Natural killer cell (primary cell): Measurements from ENCODE around the gene NFIB. TPM values are rescaled to one million over a fixed set of nuclear protein-coding genes. Genes with fewer than 3 reads are reported as not detected.

Source experiments
- ATAC-seq, 3 donors: fragments of 150-1000 bp in 2 of 3; fragments of 200-7000 bp in 1 of 3; cut with Tn5 transposase; 1 replicate in 1 of 3; 2 replicates in 2 of 3; pipeline ENCODE4 v1.10.0; 2021; ENCODE audit warnings: mild to moderate bottlenecking in 2 of 3, moderate library complexity in 2 of 3
- DNase-seq, 2 donors: peaks; one replicate each; pipeline versions ENCODE4 v3.0.0 to v3.0.0-alpha.2; 2013 to 2021; ENCODE audit warnings: mixed read lengths in 1 of 2
- H3K27ac ChIP-seq: one replicate; pipeline ENCODE4 v1.5.1; 2013; ENCODE audit warnings: mild to moderate bottlenecking, low read length
- H3K27me3 ChIP-seq: one replicate; pipeline ENCODE4 v1.6.1; 2013; ENCODE audit warnings: low read length; ENCODE audit not compliant: control insufficient read depth, insufficient read depth
- H3K36me3 ChIP-seq: one replicate; pipeline ENCODE4 v1.6.1; 2013; ENCODE audit warnings: low read length; ENCODE audit not compliant: control insufficient read depth, insufficient read depth
- H3K4me1 ChIP-seq: one replicate; pipeline ENCODE4 v1.6.1; 2013; ENCODE audit warnings: low read length; ENCODE audit not compliant: control insufficient read depth, insufficient read depth
- H3K4me3 ChIP-seq: one replicate; pipeline ENCODE4 v1.5.1; 2013; ENCODE audit warnings: low read length
- H3K9me3 ChIP-seq: one replicate; pipeline ENCODE4 v1.6.1; 2013; ENCODE audit warnings: low read length; ENCODE audit not compliant: control insufficient read depth, insufficient read depth
- H3K27ac Mint-ChIP-seq, 2 donors: one replicate each; pipeline ENCODE4 v1.8.0; 2022; ENCODE audit warnings: mild to moderate bottlenecking in 2 of 2, mixed read lengths in 2 of 2, moderate library complexity in 1 of 2
- H3K27me3 Mint-ChIP-seq, 2 donors: one replicate each; pipeline ENCODE4 v1.8.0; 2022; ENCODE audit warnings: low read depth in 2 of 2, mixed read lengths in 2 of 2
- H3K36me3 Mint-ChIP-seq: one replicate; pipeline ENCODE4 v1.8.0; 2022; ENCODE audit warnings: mixed read lengths
- H3K4me1 Mint-ChIP-seq, 2 donors: one replicate each; pipeline ENCODE4 v1.8.0; 2022; ENCODE audit warnings: mixed read lengths in 2 of 2
- H3K4me3 Mint-ChIP-seq: one replicate; pipeline ENCODE4 v1.8.0; 2022; ENCODE audit warnings: mild to moderate bottlenecking, moderate library complexity, mixed read lengths
- H3K9me3 Mint-ChIP-seq, 2 donors: one replicate each; pipeline ENCODE4 v1.8.0; 2022; ENCODE audit warnings: mixed read lengths in 2 of 2
- CTCF ChIP-seq: fragments of 200-600 bp; IDR thresholded peaks from one replicate; pipeline ENCODE4 v1.8.0; 2022; ENCODE audit warnings: antibody characterized with exemption
- WGBS: methylation state at CpG from one replicate; pipeline ENCODE4 v1.1.7; 2013; ENCODE audit warnings: missing lambda C conversion rate; ENCODE audit not compliant: insufficient coverage; 5-methylcytosine and 5-hydroxymethylcytosine counted together
- intact Hi-C: fragments of 100-400 bp; cut with micrococcal nuclease; formaldehyde crosslinking; loops from one replicate; pipeline ENCODE4 v1.14.2; 2022
- total RNA-seq, 4 donors: library from RNA; stranded (reverse); fragments of 120-200 nt in 1 of 4; gene quantifications; one replicate each; pipeline versions ENCODE4 v1.2.3 to v1.2.4, GENCODE V29; 2013 to 2022

The NFIB gene
- total RNA-seq, 3 donors from 2014 or later (not counting 1 experiment from before 2014, with no cell fraction given), result 0.20 to 0.21 TPM; not detected in 1

GRCh38 chr9:14212077-14212476 is 101.9 kb downstream of the NFIB start:
- no peak overlapping the region for H3K4me3 Mint-ChIP-seq
- intact Hi-C loops, result no loop called here
- H3K9me3 Mint-ChIP-seq, result peaks cover 2% of the 10 kb centered on the region in 2 donors
- no peak overlapping the region for H3K27ac Mint-ChIP-seq
- no peaks in the 10 kb centered on the region for H3K4me1 Mint-ChIP-seq
- ATAC-seq, result no peak
- Histone ChIP-seq H3K4me1 (no peaks in the 10 kb centered on the region), H3K9me3 (no peaks in the 10 kb centered on the region), H3K27ac (no peak overlapping the region), H3K36me3 (no peaks in the 10 kb centered on the region), H3K27me3 (no peaks in the 10 kb centered on the region), H3K4me3 (no peak overlapping the region)
- WGBS, result 75% methylated on average over 1 of the region's 1 CpG
- no peaks in the 10 kb centered on the region for H3K36me3 Mint-ChIP-seq
- no peak for TF ChIP-seq CTCF
- no peak for DNase-seq
- H3K27me3 Mint-ChIP-seq, result peaks cover 0 to 2% of the 10 kb centered on the region in 2 donors

GRCh38 chr9:14211564-14211963 is 102.4 kb downstream of the NFIB start:
- DNase-seq (no peak), ATAC-seq (no peak)
- Mint-ChIP-seq H3K36me3 (no peaks in the 10 kb centered on the region), H3K27me3 (peaks cover 0 to 2% of the 10 kb centered on the region in 2 donors), H3K27ac (no peak overlapping the region), H3K9me3 (peaks cover 2% of the 10 kb centered on the region in 2 donors), H3K4me1 (no peaks in the 10 kb centered on the region), H3K4me3 (no peak overlapping the region)
- 54% methylated on average over 5 of the region's 6 CpGs for WGBS
- no peak overlapping the region for H3K4me3 ChIP-seq
- no peaks in the 10 kb centered on the region for H3K27me3 ChIP-seq
- no peaks in the 10 kb centered on the region for H3K9me3 ChIP-seq
- intact Hi-C loops, result no loop called here
- no peaks in the 10 kb centered on the region for H3K36me3 ChIP-seq
- no peak for TF ChIP-seq CTCF
- no peak overlapping the region for H3K27ac ChIP-seq
- H3K4me1 ChIP-seq, result no peaks in the 10 kb centered on the region

GRCh38 chr9:14210428-14210827 is 103.5 kb downstream of the NFIB start:
- peaks cover 2 to 4% of the 10 kb centered on the region in 2 donors for H3K9me3 Mint-ChIP-seq

More at GRCh38 chr9:14210428-14210827, 103.5 kb downstream of the NFIB start:
- Histone ChIP-seq H3K27ac (no peak overlapping the region), H3K4me3 (no peak overlapping the region), H3K9me3 (no peaks in the 10 kb centered on the region), H3K27me3 (no peaks in the 10 kb centered on the region), H3K36me3 (no peaks in the 10 kb centered on the region), H3K4me1 (no peaks in the 10 kb centered on the region)
- DNase-seq (no peak), ATAC-seq (no peak)
- intact Hi-C loops, result no loop called here
- no peak for TF ChIP-seq CTCF
- Mint-ChIP-seq H3K36me3 (no peaks in the 10 kb centered on the region), H3K4me3 (no peak overlapping the region), H3K27ac (no peak overlapping the region), H3K27me3 (peaks cover 0 to 2% of the 10 kb centered on the region in 2 donors), H3K4me1 (no peaks in the 10 kb centered on the region)
- WGBS, result 52% methylated on average over 3 of the region's 3 CpGs
